UCSD-AML1 (cell line): ENCODE results near the gene NTRK3.

ENCODE experiments used
- DNase-seq: peaks from one replicate; lab custom pipeline; 2025; ENCODE audit not compliant: unreplicated experiment; lab: John Stamatoyannopoulos, UW

NTRK3 gene

GRCh38 chr15:88126695-88127431 lies 129.7 kb downstream of the NTRK3 start:
- no peak for DNase-seq

GRCh38 chr15:88125576-88125975 lies 131.0 kb downstream of the NTRK3 start:
- no peak for DNase-seq

GRCh38 chr15:88124199-88124598 lies 132.3 kb downstream of the NTRK3 start:
- no peak for DNase-seq

- DNase-seq = no peak
Measured at GRCh38 chr15:88121968-88122530, 134.5 kb downstream of the NTRK3 start.

GRCh38 chr15:88120026-88120425 lies 136.5 kb downstream of the NTRK3 start:
- no peak for DNase-seq

GRCh38 chr15:88118741-88119140 lies 137.8 kb downstream of the NTRK3 start:
- DNase-seq = no peak

- DNase-seq = no peak
Measured at GRCh38 chr15:88118035-88118434, 138.5 kb downstream of the NTRK3 start.

GRCh38 chr15:88115486-88116152 lies 140.9 kb downstream of the NTRK3 start:
- DNase-seq = no peak

- no peak for DNase-seq
Measured at GRCh38 chr15:88113613-88114308, 142.8 kb downstream of the NTRK3 start.

- DNase-seq = no peak
Measured at GRCh38 chr15:88108991-88109390, 147.5 kb downstream of the NTRK3 start.

GRCh38 chr15:88108477-88108876 lies 148.1 kb downstream of the NTRK3 start:
- no peak for DNase-seq

GRCh38 chr15:88106074-88106473 lies 150.5 kb downstream of the NTRK3 start:
- DNase-seq = no peak

- DNase-seq = no peak
Measured at GRCh38 chr15:88104357-88104756, 152.2 kb downstream of the NTRK3 start.

GRCh38 chr15:88100181-88100580 lies 156.4 kb downstream of the NTRK3 start:
- no peak for DNase-seq

- DNase-seq = no peak
Measured at GRCh38 chr15:88098361-88098760, 158.2 kb downstream of the NTRK3 start.

GRCh38 chr15:88091444-88092016 lies 165.0 kb downstream of the NTRK3 start:
- no peak for DNase-seq

- DNase-seq = no peak
Measured at GRCh38 chr15:88090481-88091011, 166.0 kb downstream of the NTRK3 start.

GRCh38 chr15:88089731-88090130 lies 166.8 kb downstream of the NTRK3 start:
- DNase-seq = no peak

GRCh38 chr15:88089024-88089620 lies 167.4 kb downstream of the NTRK3 start:
- DNase-seq = no peak

GRCh38 chr15:88083811-88084760 lies 172.5 kb downstream of the NTRK3 start:
- DNase-seq = no peak
